ENCODE measurements around the gene APOB.
"Not testable (repeated sequence)": the region's sequence is repeated elsewhere in the genome, so short reads cannot be mapped to it uniquely, and the experiment has no call there.

The APOB gene

GRCh38 chr2:21033237-21034155, 10.4 kb downstream of the APOB start:
- no peak for DNase-seq

- no peak for DNase-seq
Observed at GRCh38 chr2:21032338-21033236, 11.3 kb downstream of the APOB start.

GRCh38 chr2:21030983-21031968, 12.6 kb downstream of the APOB start:
- no peak for DNase-seq

- DNase-seq: no peak
Observed at GRCh38 chr2:21029519-21029918, 14.4 kb downstream of the APOB start.

- not testable (repeated sequence) for DNase-seq
Observed at GRCh38 chr2:21028951-21029350, 14.9 kb downstream of the APOB start.

GRCh38 chr2:21028021-21028947, 15.6 kb downstream of the APOB start:
- DNase-seq: no peak

- no peak for DNase-seq
Observed at GRCh38 chr2:21026479-21027282, 17.2 kb downstream of the APOB start.

- no peak for DNase-seq
Observed at GRCh38 chr2:21025690-21026478, 18.0 kb downstream of the APOB start.

GRCh38 chr2:21024722-21025389, 19.0 kb downstream of the APOB start:
- no peak for DNase-seq

GRCh38 chr2:21024198-21024597, 19.7 kb downstream of the APOB start:
- DNase-seq: no peak

GRCh38 chr2:21023419-21024181, 20.3 kb downstream of the APOB start:
- no peak for DNase-seq

GRCh38 chr2:21022792-21023367, 21.0 kb downstream of the APOB start:
- no peak for DNase-seq

GRCh38 chr2:21021430-21021829, 22.4 kb downstream of the APOB start:
- DNase-seq: no peak

- no peak for DNase-seq
Observed at GRCh38 chr2:21020668-21021288, 23.1 kb downstream of the APOB start.

- no peak for DNase-seq
Observed at GRCh38 chr2:21020031-21020667, 23.7 kb downstream of the APOB start.

- DNase-seq: no peak
Observed at GRCh38 chr2:21019678-21020021, 24.2 kb downstream of the APOB start.
